ENCODE data around the gene LCOR. TPM values are rescaled to one million over a fixed set of nuclear protein-coding genes. Genes with fewer than 3 reads are reported as not detected.
A peak's percentile ranks its signal among the peaks of the same experiment; 100 is the strongest.

Gene LCOR
- total and polyA plus RNA-seq, 9 of the 15 experiments (the other 6 are each of a cell fraction or from before 2014, with no cell fraction given), result 3.6 to 25.2 (median 14.4) TPM

GRCh38 chr10:96840841-96841518 lies 8.9 kb downstream of the LCOR start (continued):
- no peak for TF ChIP-seq SRSF9 (IDR thresholded peaks at IDR 0.05; ENCODE audit: borderline replicate concordance, low read depth, low read length)
- TF ChIP-seq ASH1L (IDR thresholded peaks at IDR 0.05; ENCODE audit: borderline replicate concordance, low read depth, partially characterized antibody), result no peak
- no peak for TF ChIP-seq PRMT5 (CRISPR knock-in tag; IDR thresholded peaks at IDR 0.05)
- no peak for TF ChIP-seq CBX5 (IDR thresholded peaks at IDR 0.05; ENCODE audit: borderline replicate concordance, low read depth)
- no peak for TF ChIP-seq PTTG1 (tag; IDR thresholded peaks at IDR 0.05; ENCODE audit: low read depth)
- TF ChIP-seq ZBTB8A (IDR thresholded peaks at IDR 0.05; ENCODE audit: partially characterized antibody), result no peak
- no peak for TF ChIP-seq WHSC1 (IDR thresholded peaks at IDR 0.05; ENCODE audit: low read length)
- no peak for TF ChIP-seq TCF7L2 (IDR thresholded peaks at IDR 0.05; ENCODE audit: low read depth, low read length)
- TF ChIP-seq ZNF79 (CRISPR knock-in tag; IDR thresholded peaks at IDR 0.05; ENCODE audit: low read depth), result no peak
- TF ChIP-seq KLF6 (CRISPR knock-in tag; IDR thresholded peaks at IDR 0.05; ENCODE audit: borderline replicate concordance), result no peak
- no peak for TF ChIP-seq SIN3B (IDR thresholded peaks at IDR 0.05; ENCODE audit: low read depth)
- TF ChIP-seq, protein P1, sequence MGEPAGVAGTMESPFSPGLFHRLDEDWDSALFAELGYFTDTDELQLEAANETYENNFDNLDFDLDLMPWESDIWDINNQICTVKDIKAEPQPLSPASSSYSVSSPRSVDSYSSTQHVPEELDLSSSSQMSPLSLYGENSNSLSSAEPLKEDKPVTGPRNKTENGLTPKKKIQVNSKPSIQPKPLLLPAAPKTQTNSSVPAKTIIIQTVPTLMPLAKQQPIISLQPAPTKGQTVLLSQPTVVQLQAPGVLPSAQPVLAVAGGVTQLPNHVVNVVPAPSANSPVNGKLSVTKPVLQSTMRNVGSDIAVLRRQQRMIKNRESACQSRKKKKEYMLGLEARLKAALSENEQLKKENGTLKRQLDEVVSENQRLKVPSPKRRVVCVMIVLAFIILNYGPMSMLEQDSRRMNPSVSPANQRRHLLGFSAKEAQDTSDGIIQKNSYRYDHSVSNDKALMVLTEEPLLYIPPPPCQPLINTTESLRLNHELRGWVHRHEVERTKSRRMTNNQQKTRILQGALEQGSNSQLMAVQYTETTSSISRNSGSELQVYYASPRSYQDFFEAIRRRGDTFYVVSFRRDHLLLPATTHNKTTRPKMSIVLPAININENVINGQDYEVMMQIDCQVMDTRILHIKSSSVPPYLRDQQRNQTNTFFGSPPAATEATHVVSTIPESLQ (CRISPR knock-in tag; IDR thresholded peaks at IDR 0.05), result no peak
- TF ChIP-seq ZNF282 (CRISPR knock-in tag; IDR thresholded peaks at IDR 0.05), result no peak
- TF ChIP-seq ZNF318 (IDR thresholded peaks at IDR 0.05; ENCODE audit: borderline replicate concordance in 1 of 2, low read depth in 1 of 2), result 0 out of 4 replicates have a peak, but pooled peaks of 1 of the 2 experiments have one; percentile 31
- TF ChIP-seq DNMT1 (IDR thresholded peaks at IDR 0.05), result no peak
- no peak for TF ChIP-seq BACH1 (tag; IDR thresholded peaks at IDR 0.05)
- TF ChIP-seq ZNF586 (CRISPR knock-in tag; conservative IDR thresholded peaks at IDR 0.05), result no peak
- TF ChIP-seq NCOA1 (IDR thresholded peaks at IDR 0.05; ENCODE audit: low read depth), result no peak
- no peak for TF ChIP-seq GTF2A2 (tag; IDR thresholded peaks at IDR 0.05)
